Measurements from ENCODE around the gene NOVA2. TPM values are rescaled to one million over a fixed set of nuclear protein-coding genes. Genes with fewer than 3 reads are reported as not detected.

Gene NOVA2
- total RNA-seq, 1 experiment from 2014 or later = not detected

DNA sequence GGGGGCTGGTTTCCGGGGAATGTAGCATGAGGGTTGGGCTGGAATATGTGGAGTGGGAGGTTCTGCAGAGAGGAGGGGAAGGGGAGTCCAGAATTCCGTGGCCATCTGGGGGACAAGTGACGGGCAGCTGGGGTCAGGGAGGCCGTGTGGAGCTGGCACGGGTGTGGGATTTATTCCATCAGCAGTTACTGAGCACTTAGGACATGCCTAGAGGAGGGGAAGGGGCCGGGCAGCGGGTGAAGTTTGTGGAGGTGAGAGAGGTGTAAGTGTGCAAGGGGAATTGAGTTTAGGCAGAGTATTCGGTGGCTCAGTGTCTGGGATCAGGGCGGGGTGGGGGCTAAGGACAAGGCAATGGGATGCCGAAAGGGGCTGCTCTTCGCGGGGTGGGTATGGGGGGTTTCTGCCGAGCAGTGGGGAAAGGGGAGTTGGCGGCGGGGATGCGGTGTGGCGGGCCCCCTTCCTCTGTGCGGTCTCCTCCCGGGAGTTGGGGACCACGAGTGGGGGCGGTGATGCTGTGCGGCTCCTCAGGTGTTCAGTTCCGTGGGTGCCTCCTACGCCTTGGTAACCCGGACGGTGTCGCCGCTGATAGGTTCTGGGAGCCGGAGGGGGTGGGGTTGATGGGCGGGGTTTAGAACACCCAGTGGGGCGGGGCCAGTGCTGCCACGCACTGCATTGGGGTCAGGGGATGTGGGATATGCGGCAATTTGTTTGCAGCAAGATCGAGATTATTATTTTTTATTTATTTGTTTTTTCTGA is 27.0 kb upstream of the NOVA2 start:
- no peak for DNase-seq (ENCODE audit: low read depth)

DNA sequence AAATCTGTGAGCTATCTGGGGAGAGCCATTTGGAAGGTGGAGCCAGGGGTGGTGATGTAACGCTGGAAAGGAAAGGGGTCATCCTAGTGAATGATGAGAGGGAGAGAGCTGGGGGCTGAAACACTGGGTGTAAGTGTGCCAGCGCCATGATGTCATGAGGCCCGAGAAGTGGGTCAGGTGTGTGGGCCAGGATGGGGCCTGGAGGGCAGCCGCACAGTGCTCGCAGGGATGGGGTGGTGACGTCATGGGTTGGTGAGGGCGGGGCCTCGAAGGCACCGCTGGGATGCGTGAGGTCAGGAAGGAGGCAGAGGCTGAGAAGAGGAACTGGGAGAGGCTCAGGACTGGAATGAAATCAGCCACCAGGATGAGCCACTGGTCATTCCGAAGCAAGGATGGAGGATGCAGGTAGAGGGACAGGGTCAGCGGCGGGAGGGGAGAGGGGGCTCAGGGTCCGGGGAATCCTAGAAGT is 26.0 kb upstream of the NOVA2 start:
- DNase-seq (ENCODE audit: low read depth) = no peak

DNA sequence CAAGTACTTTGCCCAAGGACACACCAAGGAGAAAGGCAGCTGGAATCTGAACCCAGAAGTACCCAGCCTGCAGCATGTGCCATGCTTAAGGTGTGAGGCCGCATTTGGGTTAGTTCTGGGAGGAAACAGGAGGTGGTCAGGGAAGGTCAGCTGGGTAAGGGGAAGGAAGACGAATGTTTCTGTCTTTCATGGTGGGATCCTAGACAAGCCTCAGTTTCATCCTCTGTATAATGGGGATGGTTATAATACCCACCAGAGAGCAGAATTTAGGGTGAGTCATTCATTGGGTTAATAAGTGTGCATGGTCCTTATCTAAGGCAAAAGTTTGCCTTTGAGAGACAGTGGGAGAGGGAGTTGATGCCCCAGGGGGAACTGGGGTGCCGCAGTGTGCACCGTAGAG is 25.2 kb upstream of the NOVA2 start:
- DNase-seq (ENCODE audit: low read depth) = no peak

DNA sequence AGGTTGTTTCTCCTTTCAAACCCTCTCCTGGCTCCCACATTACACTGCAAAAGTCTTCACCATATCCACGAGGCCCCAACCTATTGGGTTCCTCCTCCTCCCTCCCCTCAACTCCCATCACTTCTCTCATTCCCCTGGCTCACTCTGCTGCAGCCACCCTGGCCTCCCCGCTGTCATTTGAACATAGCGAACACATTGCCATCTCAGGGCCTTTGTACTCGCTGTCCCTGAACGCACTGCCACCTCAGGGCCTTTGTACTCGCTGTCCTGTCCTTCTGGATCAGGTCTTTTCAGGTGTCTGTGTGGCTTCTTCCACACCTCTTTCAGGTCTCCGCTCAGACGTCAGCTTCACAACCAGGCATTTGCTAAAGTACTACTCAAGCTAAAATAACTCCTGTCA is 23.3 kb upstream of the NOVA2 start:
- DNase-seq (ENCODE audit: low read depth) = no peak

DNA sequence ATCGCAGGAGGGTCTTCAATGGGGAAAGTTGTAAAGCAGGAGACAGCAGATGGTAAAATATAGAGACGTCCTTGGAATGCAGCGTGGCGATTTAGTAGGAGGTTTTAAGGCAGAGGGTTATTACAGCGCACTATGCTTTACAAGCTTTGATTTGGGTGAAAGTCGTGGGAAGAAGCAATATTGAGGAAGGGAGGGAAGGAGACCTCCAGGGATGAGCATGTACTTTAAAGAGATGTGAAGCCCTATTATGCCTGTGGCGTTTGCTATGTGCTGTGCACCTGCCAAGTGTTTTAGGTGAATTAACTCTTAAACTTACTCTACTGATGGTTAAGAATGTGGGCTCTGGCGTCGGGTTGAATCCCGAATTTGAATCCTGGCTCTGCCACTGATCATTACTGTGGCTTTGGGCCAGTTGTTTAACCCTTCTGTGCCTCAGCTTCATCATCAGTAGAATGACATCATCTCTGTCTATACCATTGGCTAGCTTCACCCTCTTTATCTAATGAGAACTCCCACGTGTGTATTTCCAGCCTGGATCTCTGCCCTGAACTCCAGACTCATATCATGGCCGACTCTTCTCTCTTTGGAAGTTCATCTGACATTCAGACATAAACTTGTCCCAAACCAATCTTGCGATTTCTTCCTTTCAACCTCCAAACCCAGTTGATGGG is 22.2 kb upstream of the NOVA2 start:
- peak; percentile 39 for DNase-seq (ENCODE audit: low read depth)

DNA sequence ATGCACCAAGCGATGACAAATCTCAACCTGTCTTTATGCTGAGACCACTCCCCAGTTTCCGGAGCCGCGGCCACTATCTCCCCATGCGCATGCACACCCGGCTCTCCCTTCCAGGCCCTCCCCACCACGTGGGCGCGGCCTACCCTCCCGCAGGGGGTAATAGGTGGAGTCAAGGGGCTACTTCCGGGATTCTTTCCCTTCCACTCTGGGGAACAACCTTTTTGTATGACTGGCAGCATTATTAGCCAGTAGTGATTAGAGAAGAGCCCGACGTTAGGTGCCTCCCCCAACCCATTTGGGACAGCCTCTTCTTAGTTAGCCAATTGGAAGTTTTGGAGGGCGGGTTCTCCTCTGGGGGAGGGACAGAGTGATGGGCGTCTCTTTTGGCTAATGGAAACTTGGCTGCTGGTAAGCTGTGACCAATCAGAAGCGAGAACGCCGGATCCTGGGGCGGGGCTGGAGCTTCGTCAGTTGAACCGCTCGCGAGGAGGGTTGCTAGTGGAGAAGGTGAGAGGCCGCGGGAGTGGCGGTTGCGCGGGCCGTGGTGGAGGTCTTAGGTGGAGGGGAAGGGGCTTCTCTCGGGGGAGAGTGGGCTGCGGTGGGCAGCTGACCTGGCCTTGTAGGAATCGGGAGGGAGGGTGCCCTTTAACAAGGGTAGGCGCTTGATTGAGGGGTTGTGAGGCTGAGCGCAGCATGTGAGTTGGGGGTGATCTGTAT is 21.5 kb upstream of the NOVA2 start, which contains the start of gene CCDC61:
Gene CCDC61 (plus strand): TSS at position 470 of the 717 bp plus-strand sequence. CDS start 7,552 bp downstream, outside the sequence.
- peak; percentile 100 for DNase-seq (ENCODE audit: low read depth)

DNA sequence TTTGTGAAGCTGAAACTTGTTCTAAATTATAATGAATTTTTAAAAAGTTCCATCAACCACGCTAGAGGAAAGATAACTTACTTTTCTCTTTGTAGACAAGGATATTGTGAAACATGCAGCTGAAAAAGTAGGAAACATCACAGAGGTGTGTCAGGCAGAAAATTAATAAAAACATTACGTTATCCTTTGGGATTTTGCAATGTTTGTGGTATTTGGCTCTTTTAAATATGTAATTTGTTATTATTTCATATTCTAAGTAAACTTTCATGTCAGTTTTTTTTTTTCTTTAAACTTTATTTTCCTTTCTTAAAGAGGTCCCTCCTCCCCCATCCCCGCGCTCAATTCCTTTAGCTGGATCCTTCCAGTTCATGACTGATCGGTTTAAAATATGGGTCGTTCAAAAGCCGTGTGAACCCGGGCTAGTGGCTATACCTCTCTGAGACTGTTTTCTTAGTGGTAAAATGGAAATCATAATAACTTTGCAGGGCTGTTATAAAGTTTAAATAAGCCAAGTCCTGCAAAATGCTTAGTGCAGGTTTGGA is 20.9 kb upstream of the NOVA2 start:
- no peak for DNase-seq (ENCODE audit: low read depth)

DNA sequence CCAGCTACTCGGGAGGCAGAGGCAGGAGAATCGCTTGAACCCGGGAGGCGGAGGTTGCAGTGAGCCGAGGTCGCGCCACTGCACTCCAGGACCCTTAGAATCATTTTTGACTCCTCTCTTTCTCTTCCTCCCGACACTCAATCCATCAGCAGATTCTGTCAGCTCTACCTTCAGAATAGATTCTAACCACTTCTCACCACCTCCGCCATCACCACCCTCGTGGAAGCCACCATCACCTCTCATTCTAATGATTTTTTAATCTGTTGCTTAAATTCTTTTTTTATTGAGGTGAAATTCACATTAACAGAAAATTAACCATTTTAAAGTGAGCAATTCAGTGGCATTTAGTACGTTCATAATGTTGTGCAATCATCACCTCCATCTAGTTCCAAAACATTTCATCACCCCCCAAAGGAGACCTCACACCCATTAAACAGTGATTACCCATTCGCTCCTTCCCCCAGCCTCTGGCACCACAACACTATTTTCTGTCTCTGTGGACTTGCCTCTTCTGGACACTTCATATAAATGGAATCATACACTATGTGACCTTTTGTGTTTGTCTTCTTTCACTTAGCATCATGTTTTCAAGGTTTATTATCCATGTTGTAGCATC is 16.6 kb upstream of the NOVA2 start:
- no peak for DNase-seq (ENCODE audit: low read depth)

DNA sequence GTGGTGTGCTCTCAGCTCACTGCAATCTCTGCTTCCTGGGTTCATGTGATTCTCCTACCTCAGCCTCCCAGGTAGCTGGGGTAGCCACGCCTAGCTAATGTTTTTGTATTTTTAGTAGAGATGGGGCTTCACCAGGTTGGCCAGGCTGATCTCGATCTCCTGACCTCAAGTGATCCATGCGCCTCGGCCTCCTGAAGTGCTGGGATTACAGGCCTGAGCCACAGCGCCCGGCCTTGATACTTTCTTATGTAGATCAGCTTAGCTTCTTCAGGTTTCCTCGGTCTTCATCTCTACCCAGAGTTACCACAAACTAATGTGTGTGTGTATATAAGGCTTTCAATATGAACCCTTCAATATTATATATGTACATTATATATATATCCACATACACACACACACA is 11.7 kb upstream of the NOVA2 start:
- no peak for DNase-seq (ENCODE audit: low read depth)

DNA sequence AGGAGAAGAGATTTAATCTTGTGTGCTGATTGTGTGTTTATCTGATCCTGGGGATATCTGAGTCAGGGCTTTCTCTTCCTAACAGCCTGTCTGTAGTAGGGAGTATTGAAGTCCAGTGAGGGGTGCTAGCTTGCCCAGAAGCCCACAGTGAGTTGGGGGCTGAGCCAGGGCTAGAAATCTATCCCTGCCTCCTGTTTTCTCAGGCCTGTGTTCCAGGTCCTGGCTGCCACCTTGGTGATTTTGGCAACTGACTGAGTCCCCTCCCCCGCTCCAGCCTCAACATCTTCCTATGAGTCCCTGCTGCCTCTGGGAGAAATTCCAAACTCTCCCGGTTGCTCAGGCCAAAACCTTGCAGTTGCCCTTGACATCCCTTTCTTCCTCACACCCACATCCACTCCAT is 7.7 kb upstream of the NOVA2 start:
- no peak for DNase-seq (ENCODE audit: low read depth)

DNA sequence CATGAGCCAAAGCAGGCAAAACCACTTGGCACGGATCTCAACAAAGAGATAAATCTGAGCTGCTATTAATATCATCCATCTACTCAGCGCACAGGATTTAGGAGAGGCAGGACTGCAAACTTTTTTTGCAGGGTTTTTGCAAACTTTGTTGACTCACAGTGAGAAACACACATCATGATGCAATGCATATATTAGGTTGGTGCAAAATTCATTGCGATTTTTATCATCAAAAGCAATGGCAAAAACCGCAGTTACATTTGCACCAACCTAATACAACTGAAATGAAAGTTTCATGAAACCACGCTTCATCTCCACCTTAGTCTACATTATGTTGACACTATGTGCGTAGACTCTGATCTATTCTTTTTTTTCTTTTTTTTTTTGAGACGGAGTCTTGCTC is 4.5 kb upstream of the NOVA2 start:
- DNase-seq (ENCODE audit: low read depth) = no peak

DNA sequence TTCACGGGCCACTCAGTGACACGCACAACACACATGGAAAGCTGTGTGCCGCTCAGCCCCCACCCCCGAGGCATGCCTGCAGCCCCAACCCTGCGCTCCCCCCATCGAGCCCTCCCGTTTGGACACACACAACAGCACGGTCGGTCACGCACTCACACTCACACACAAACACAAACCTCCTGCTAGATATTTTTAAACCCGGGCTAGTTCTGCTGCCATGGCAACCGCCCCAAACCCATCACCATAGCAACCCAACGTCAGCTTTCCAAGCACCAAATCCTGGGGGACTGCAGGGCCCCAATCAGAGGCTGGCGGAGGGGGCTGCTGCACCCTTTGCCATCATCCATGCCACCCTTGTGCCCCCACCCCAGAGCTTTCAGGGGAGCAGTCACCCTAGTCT is 2.5 kb upstream of the NOVA2 start:
- peak; percentile 24 for DNase-seq (ENCODE audit: low read depth)

DNA sequence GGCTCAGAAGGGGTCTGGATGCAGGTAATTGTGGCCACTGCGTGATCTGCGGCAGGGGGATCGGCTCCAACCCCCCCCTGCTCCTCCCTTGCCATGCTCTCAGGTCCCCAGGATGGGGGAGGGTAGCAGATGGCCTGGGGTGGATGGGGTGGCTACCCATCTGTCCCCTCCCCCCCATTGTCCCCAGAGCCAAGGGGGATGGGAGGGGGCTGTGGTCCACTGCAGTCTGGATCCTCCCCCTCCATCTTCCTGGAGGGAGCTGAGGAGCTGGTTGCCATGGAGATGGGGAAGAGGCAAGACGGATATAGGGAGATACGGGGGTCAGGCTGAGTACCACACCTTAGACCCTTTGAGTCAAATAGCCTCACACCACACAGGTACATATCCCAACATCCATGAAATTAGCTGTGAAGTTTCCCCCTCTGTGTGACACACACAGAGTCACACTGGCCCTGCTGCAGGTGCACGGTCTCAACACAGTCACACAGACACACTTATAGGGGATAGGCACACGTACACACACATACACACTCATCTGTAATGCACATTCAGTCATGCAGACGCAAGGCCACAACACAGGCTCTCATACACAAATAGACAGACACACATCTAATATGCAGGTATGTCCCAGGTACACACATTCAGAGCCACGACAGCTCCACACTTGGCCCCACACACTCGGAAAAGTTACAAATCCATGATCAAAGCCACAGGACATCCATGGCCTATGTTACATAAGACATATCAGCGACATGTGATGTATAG is 1.8 kb upstream of the NOVA2 start:
- DNase-seq (ENCODE audit: low read depth) = no peak

DNA sequence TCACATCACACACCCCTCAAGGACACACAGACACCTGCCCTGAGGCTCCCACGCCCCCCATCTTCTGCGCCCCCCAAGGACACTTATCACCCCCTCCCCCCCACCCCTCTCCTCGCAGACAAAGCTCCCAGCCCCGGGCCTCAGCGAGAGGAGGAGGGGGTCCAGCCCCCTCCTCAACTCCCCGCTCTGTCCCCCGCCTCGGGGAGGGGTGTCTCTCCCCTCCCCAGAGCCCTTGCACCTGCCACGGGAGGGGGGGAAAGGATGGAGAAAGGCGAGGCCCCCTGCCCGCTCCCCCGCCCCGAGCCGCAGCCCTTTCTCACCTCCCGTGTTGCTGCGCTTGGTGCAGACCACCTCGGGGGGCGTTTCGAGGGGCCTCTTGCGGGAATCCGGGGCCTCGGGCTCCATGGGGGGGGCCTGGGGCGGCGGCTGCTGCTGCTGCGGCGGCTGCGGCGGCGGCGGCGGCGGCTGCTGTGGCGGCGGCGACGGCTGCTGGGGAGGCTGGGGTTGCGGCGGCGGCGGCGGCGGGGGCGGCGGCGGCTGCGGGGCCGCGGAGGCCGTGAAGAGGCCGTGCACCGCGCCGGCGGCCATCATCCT is 621 bp downstream of the NOVA2 start:
- DNase-seq (ENCODE audit: low read depth) = no peak

DNA sequence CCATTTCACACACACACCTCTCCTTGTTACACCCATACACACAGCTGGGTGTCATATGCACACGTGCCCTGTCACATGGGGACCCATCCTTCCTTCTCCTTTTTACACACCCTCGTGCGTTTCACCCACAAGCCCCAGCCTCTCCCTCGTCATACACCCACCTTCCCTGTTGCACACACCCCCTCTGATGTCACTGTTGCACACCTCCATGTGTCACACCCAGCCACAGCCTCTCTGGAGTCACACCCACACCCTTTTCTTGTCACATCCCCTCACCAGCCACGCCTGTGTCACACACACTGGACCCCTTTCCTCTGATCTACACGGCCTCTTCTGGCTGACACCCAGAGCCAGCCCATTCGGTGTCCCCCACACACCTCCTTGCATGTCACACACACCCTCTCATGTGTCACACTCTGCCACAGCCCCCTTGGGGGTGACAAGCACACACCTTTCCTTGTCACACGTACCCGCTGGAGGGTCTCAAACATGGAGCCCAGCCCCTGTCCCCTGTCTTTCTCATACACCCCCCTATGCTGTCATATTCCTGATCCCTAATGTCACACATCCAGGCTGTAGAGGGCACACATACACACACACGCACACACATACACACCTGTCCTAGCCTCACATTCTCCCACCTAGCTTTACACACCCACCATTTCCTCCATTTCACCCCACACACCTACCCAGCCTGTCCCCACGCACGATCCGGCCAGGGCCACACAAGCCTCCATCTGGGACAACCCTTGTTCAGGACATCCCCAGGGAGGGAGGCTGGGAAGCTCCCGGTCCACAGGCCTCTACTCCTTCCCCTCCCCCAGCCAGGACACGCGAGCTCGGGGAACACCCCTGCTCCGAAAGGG is 1.4 kb downstream of the NOVA2 start:
- no peak for DNase-seq (ENCODE audit: low read depth)

DNA sequence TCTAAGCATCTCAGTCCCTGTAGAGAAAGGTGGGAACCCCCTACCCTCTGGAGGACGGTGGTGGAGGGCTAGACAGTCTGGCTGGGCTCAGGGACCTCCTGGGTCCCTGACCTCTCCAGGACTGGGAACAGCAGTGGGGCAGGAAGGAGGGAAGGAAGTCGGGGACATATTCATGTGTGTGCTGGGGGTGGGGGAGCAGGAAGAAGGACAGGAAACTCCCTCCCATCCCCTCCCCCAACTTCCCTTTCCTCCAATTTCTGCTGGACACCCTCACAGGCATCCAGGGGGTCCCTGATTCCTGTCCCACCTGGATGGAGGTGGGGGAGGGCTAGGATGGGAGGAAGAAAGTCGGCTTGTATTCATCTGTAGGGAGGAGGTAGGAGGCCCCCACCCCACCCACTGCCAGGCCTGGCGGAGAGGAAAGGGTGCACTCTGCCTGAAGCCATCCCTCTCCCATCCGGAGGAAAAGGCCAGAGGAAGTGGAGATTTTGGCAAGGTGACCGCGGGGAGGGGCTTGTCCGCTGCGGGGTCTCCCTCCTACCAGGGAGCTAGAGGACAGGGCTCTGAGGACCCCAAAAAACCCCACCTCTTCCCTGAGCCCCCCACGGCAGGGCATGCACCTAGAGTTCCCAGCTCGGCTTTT is 2.3 kb downstream of the NOVA2 start:
- no peak for DNase-seq (ENCODE audit: low read depth)

DNA sequence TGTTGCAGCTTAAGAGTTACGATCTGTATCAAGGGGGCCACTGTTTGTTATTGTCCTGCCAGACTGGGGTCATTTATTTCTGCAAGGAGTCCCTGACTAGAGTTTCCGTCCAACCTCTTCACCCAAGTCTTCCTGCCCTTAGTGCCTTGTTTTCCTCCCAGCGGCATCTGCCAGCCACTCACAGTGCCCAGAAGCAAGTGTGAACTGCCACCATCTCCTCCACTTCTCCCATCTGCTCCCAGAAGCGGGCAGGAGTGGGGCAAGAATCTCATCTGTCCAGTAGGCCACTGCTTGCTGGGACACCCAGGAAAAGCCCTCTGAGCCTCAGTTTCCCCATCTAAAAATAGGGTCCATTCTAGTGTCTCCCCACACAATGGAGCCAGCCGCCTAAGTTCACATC is 4.0 kb downstream of the NOVA2 start:
- no peak for DNase-seq (ENCODE audit: low read depth)

DNA sequence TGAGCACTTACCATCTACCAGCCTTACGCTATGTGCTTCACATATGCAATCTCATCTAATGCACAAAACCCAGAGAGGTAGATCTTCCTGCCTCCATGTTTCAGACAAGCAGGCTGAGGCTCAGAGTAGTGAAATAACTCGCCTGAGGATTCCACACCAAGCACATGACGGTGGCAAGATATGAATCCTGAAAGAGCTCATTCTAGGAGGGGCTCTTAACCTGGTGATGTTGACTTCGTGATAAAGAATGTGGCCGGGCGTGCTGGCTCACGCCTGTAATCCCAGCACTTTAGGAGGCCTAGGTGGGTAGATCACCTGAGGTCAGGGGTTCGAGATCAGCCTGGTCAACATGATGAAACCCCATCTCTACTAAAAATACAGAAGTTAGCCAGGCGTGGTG is 5.0 kb downstream of the NOVA2 start:
- no peak for DNase-seq (ENCODE audit: low read depth)

DNA sequence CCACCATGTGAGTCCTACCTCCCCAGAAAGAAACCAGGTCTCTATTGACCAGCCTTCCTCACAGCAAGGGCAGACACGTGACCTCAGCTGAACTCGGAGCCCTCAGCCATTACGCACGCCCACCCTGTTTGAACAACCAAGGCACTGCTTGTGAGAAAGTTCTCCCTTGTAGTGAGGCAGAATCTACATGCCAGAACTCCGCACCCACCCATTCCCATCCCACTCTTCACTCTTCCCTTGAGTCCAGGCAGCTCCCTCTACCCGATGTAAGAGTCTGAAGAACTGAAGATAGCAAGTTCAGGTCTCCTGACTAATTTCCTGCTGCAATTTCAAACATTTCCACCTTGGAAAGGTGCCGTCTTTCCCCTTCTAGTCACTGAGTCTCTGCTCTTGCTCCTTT is 6.4 kb downstream of the NOVA2 start:
- DNase-seq (ENCODE audit: low read depth) = no peak
